H1 (cell line): ENCODE measurements around the gene LDLRAD4. TPM values are rescaled to one million over a fixed set of nuclear protein-coding genes. Genes with fewer than 3 reads are reported as not detected.

Experiments
- CTCF ChIA-PET: fragments of 300-600 bp; sonication (Branson Sonifier 250); formaldehyde crosslinking; loops from one replicate; lab custom pipeline; 2021; ENCODE audit not compliant: partially characterized antibody; lab: Charles Lee
- POLR2A ChIA-PET: fragments of 300-600 bp; sonication (Branson Sonifier 250); formaldehyde crosslinking; loops from one replicate; lab custom pipeline; 2021; ENCODE audit warnings: inconsistent platforms; ENCODE audit not compliant: partially characterized antibody; lab: Charles Lee
- DNase-seq, 2 experiments: peaks; one replicate each; pipeline versions ENCODE4 v3.0.0 to v3.0.0-alpha.2; 2010 to 2022; ENCODE audit warnings: low spot score in 2 of 2, low read depth in 1 of 2, mixed read lengths in 1 of 2
- FAIRE-seq: peaks from 2 replicates; lab custom pipeline; 2011; peaks lifted over from hg19 to GRCh38; lab: Jason Lieb, UNC
- H2AFZ ChIP-seq: 2 replicates; pipeline ENCODE4 v1.8.1; 2012; ENCODE audit warnings: low read length, inconsistent platforms
- H2AK5ac ChIP-seq: 2 replicates; pipeline ENCODE4 v1.6.1; 2013; ENCODE audit warnings: low read depth, low read length
- H2BK120ac ChIP-seq: replicated peaks from 2 replicates; pipeline ENCODE3; 2013; ENCODE audit warnings: low read depth, low read length, inconsistent platforms
- H2BK12ac ChIP-seq: 2 replicates; pipeline ENCODE4 v1.6.1; 2013; ENCODE audit warnings: low read depth, low read length
- H2BK15ac ChIP-seq: 2 replicates; pipeline ENCODE4 v1.6.1; 2013; ENCODE audit warnings: low read length
- H2BK20ac ChIP-seq: 2 replicates; pipeline ENCODE4 v1.6.1; 2013; ENCODE audit warnings: low read length
- H2BK5ac ChIP-seq: 2 replicates; pipeline ENCODE4 v1.6.1; 2013; ENCODE audit warnings: low read depth, low read length
- H3K14ac ChIP-seq: 2 replicates; pipeline ENCODE4 v1.6.1; 2013; ENCODE audit warnings: inconsistent platforms; ENCODE audit not compliant: insufficient read length
- H3K18ac ChIP-seq: 2 replicates; pipeline ENCODE4 v1.6.1; 2013; ENCODE audit warnings: low read length; ENCODE audit errors: extremely low read depth
- H3K23ac ChIP-seq: 2 replicates; pipeline ENCODE4 v1.6.1; 2013; ENCODE audit warnings: inconsistent platforms; ENCODE audit not compliant: insufficient read length
- H3K23me2 ChIP-seq: 2 replicates; pipeline ENCODE4 v1.6.1; 2013; ENCODE audit warnings: low read depth, low read length
- H3K27ac ChIP-seq: 2 replicates; pipeline ENCODE4 v1.6.1; 2011; ENCODE audit warnings: low read depth, low read length, inconsistent platforms
- H3K27me3 ChIP-seq, 4 experiments: replicated peaks in 1 of 4; 1 replicate in 1 of 4; 2 replicates in 3 of 4; pipeline versions ENCODE4 v1.6.1 to v1.8.1; 2011 to 2013; ENCODE audit warnings: low read length in 3 of 4, mild to moderate bottlenecking in 3 of 4, inconsistent platforms in 2 of 4, mixed read lengths in 2 of 4, moderate library complexity in 1 of 4; ENCODE audit not compliant: control insufficient read depth in 3 of 4, insufficient read depth in 3 of 4; ENCODE audit errors: extremely low read depth in 1 of 4
- H3K36me3 ChIP-seq, 4 experiments: 2 replicates each; pipeline versions ENCODE4 v1.6.1 to v1.8.1; 2011 to 2013; ENCODE audit warnings: mild to moderate bottlenecking in 4 of 4, low read length in 3 of 4, moderate library complexity in 2 of 4, control low read depth in 1 of 4, inconsistent platforms in 1 of 4; ENCODE audit not compliant: insufficient read depth in 4 of 4, control insufficient read depth in 2 of 4
- H3K4ac ChIP-seq: replicated peaks from 2 replicates; pipeline ENCODE3; 2013; ENCODE audit warnings: low read length, low read depth, mixed read lengths, inconsistent platforms; ENCODE audit not compliant: insufficient read length
- H3K4me1 ChIP-seq, 4 experiments: replicated peaks in 1 of 4; 1 replicate in 1 of 4; 2 replicates in 3 of 4; pipeline versions ENCODE4 v1.6.1 to v1.8.1; 2011 to 2013; ENCODE audit warnings: low read length in 3 of 4, inconsistent platforms in 2 of 4, mixed read lengths in 1 of 4; ENCODE audit not compliant: insufficient read depth in 4 of 4, control insufficient read depth in 3 of 4
- H3K4me2 ChIP-seq, 2 experiments: 2 replicates each; pipeline versions ENCODE4 v1.6.1 to v1.8.1; 2011 to 2013; ENCODE audit warnings: low read depth in 2 of 2, low read length in 2 of 2, control low read depth in 1 of 2, inconsistent platforms in 1 of 2, mild to moderate bottlenecking in 1 of 2; ENCODE audit not compliant: insufficient read depth in 1 of 2
- H3K4me3 ChIP-seq, 4 experiments: fragments of 200-600, 300-600 bp in 1 of 4; sonication (generic), shearing (Covaris generic), sonication (Bioruptor Twin) in 1 of 4; 2 replicates each; pipeline versions ENCODE4 v1.5.1 to v1.8.1; 2011 to 2016; ENCODE audit warnings: low read length in 4 of 4, low read depth in 3 of 4, control low read depth in 2 of 4, inconsistent platforms in 2 of 4, mild to moderate bottlenecking in 2 of 4, mixed read lengths in 1 of 4, moderate library complexity in 1 of 4; ENCODE audit not compliant: insufficient read depth in 2 of 4; ENCODE audit errors: extremely low read depth in 1 of 4
- H3K56ac ChIP-seq: replicated peaks from 2 replicates; pipeline ENCODE3; 2013; ENCODE audit warnings: low read depth, mild to moderate bottlenecking, mixed read lengths, low read length, inconsistent platforms; ENCODE audit not compliant: insufficient read length
- H3K79me1 ChIP-seq: 2 replicates; pipeline ENCODE4 v1.6.1; 2013; ENCODE audit warnings: low read depth, low read length, control low read depth
- H3K79me2 ChIP-seq, 2 experiments: 2 replicates each; pipeline versions ENCODE4 v1.6.1 to v1.8.1; 2012 to 2013; ENCODE audit warnings: low read length in 2 of 2, mild to moderate bottlenecking in 2 of 2, inconsistent platforms in 1 of 2; ENCODE audit not compliant: insufficient read depth in 2 of 2, control insufficient read depth in 1 of 2
- H3K9ac ChIP-seq, 4 experiments: replicated peaks in 1 of 4; 1 replicate in 1 of 4; 2 replicates in 3 of 4; pipeline versions ENCODE4 v1.6.1 to v1.8.1; 2011 to 2013; ENCODE audit warnings: low read depth in 3 of 4, low read length in 3 of 4, control low read depth in 2 of 4, mild to moderate bottlenecking in 2 of 4, moderate library complexity in 2 of 4, inconsistent platforms in 1 of 4; ENCODE audit errors: extremely low read depth in 1 of 4
- H3K9me3 ChIP-seq, 2 experiments: 2 replicates each; pipeline versions ENCODE4 v1.6.1 to v1.8.1; 2012 to 2013; ENCODE audit warnings: mild to moderate bottlenecking in 2 of 2, moderate library complexity in 2 of 2, control low read depth in 1 of 2, inconsistent platforms in 1 of 2, low read depth in 1 of 2, low read length in 1 of 2, mixed read lengths in 1 of 2; ENCODE audit not compliant: insufficient read depth in 2 of 2
- H4K20me1 ChIP-seq, 2 experiments: replicated peaks in 1 of 2; 2 replicates each; pipeline versions ENCODE3 to v1.8.1; 2011 to 2013; ENCODE audit warnings: inconsistent platforms in 2 of 2, low read length in 2 of 2, mild to moderate bottlenecking in 1 of 2; ENCODE audit not compliant: insufficient read depth in 2 of 2, control insufficient read depth in 1 of 2
- H4K5ac ChIP-seq: 2 replicates; pipeline ENCODE4 v1.6.1; 2013; ENCODE audit warnings: low read length, low read depth, mixed read lengths, inconsistent platforms; ENCODE audit not compliant: insufficient read length
- H4K8ac ChIP-seq: 2 replicates; pipeline ENCODE4 v1.8.0; 2013; ENCODE audit warnings: mild to moderate bottlenecking, moderate library complexity, low read length, inconsistent platforms; ENCODE audit not compliant: insufficient read depth; ENCODE audit errors: extremely low read depth
- H4K91ac ChIP-seq: replicated peaks from 2 replicates; pipeline ENCODE3; 2013; ENCODE audit warnings: low read length, mixed read lengths, inconsistent platforms; ENCODE audit not compliant: insufficient read length
- CTBP2 ChIP-seq: IDR thresholded peaks from 2 replicates; pipeline ENCODE4 v1.7.0; 2011; ENCODE audit warnings: borderline replicate concordance, mild to moderate bottlenecking, moderate library complexity, mixed read lengths, low read length; ENCODE audit not compliant: insufficient read depth, insufficient read length
- KDM1A ChIP-seq: fragments of 200-600, 300-600 bp; sonication (generic); IDR thresholded peaks from 2 replicates; pipeline ENCODE4 v1.7.1; 2016; ENCODE audit warnings: mild to moderate bottlenecking, low read length, borderline replicate concordance
- SIX5 ChIP-seq: IDR thresholded peaks from 2 replicates; pipeline ENCODE4 v1.6.1; 2011; ENCODE audit warnings: mild to moderate bottlenecking, low read depth, low read length
- SRF ChIP-seq: IDR thresholded peaks from 2 replicates; pipeline ENCODE4 v1.6.1; 2011; ENCODE audit warnings: mild to moderate bottlenecking, low read depth, low read length, moderate library complexity
- WGBS, 2 experiments: shearing (Covaris generic) in 1 of 2; methylation state at CpG; one replicate each; pipeline versions ENCODE4 v1.1.6 to v1.1.7; 2013 to 2015; ENCODE audit warnings: low lambda C conversion rate in 2 of 2, mixed read lengths in 2 of 2, inconsistent platforms in 1 of 2, low coverage in 1 of 2, missing lambda C conversion rate in 1 of 2; ENCODE audit not compliant: insufficient replicate concordance in 2 of 2, insufficient coverage in 1 of 2, insufficient read length in 1 of 2; ENCODE audit errors: extremely low coverage in 1 of 2, missing lambda C conversion rate in 1 of 2; 5-methylcytosine and 5-hydroxymethylcytosine counted together
- polyA plus RNA-seq, 7 experiments: library from polyadenylated mRNA; depleted of rRNA in 3 of 7; stranded (reverse) in 5 of 7; unstranded in 2 of 7; fragments of >200 nt in 5 of 7; fragments of 200-250 nt in 2 of 7; gene quantifications; 1 replicate in 5 of 7; 2 replicates in 1 of 7; 4 replicates in 1 of 7; pipeline versions ENCODE4 v1.2.1 to v1.2.3, GENCODE V29; 2011 to 2013; ENCODE audit warnings: missing spikeins in 2 of 7, mixed read lengths in 2 of 7
- total RNA-seq: library from RNA; stranded (reverse); fragmentation: NEBNext Ultra II Directional; extraction: Animal tissue kit (Norgen Biotek cat#: 25700); gene quantifications from 2 replicates; pipeline ENCODE4 v1.2.1, GENCODE V29; 2021
- TF ChIP-seq, protein P1 (sequence below): IDR thresholded peaks from 2 replicates; pipeline ENCODE4 v1.6.1; 2012; ENCODE audit warnings: inconsistent platforms

Gene LDLRAD4
- total and polyA plus RNA-seq, 2 of the 8 experiments (the other 6 are each of a cell fraction or from before 2014, with no cell fraction given): 0.77 to 1.4 TPM

GRCh38 chr18:13262839-13263691, 44.5 kb downstream of the LDLRAD4 start:
- DNase-seq (no peak), FAIRE-seq (no peak)
- H3K14ac ChIP-seq: no peak overlapping the region
- H4K91ac ChIP-seq: no peak overlapping the region
- peaks cover 0 to 3% (median 1%) of the 10 kb centered on the region in 4 experiments; a peak in 3 of 7 replicates for H3K4me1 ChIP-seq
- H4K5ac ChIP-seq: no peak overlapping the region
- H2BK5ac ChIP-seq: no peak overlapping the region; the same call in 1 of the 2 replicates
- H3K56ac ChIP-seq: no peak overlapping the region
- 93% methylated on average over 29 of the region's 50 CpGs; no CpG with 5 or more reads in 1 of the 2 experiments for WGBS, 2 experiments
- no peaks in the 10 kb centered on the region for H3K79me2 ChIP-seq
- H2BK15ac ChIP-seq: no peak overlapping the region
- no peak overlapping the region for H3K4ac ChIP-seq
- H3K27me3 ChIP-seq: no peaks in the 10 kb centered on the region
- no peaks in the 10 kb centered on the region for H3K23me2 ChIP-seq
- no peak overlapping the region for H3K9ac ChIP-seq
- CTCF ChIA-PET: no interaction called here
- H3K4me3 ChIP-seq: no peak overlapping the region
- H2BK20ac ChIP-seq: no peak overlapping the region
- no peak overlapping the region for H3K23ac ChIP-seq
- no peak overlapping the region for H2AFZ ChIP-seq
- no peak overlapping the region for H3K27ac ChIP-seq
- no peak overlapping the region for H2BK120ac ChIP-seq
- no peak overlapping the region for H2AK5ac ChIP-seq
- H3K4me2 ChIP-seq: no peak overlapping the region
- POLR2A ChIA-PET: no interaction called here
- no peaks in the 10 kb centered on the region for H3K36me3 ChIP-seq
- no peaks in the 10 kb centered on the region for H3K9me3 ChIP-seq
- no peak overlapping the region for H3K18ac ChIP-seq
- no peaks in the 10 kb centered on the region for H3K79me1 ChIP-seq
- peak overlapping the region; percentile 62; the same call in 1 of the 2 replicates for H4K8ac ChIP-seq
- H2BK12ac ChIP-seq: no peak overlapping the region
- H4K20me1 ChIP-seq: no peaks in the 10 kb centered on the region
- no peak for TF ChIP-seq SIX5
- TF ChIP-seq KDM1A: no peak
- TF ChIP-seq, protein P1, sequence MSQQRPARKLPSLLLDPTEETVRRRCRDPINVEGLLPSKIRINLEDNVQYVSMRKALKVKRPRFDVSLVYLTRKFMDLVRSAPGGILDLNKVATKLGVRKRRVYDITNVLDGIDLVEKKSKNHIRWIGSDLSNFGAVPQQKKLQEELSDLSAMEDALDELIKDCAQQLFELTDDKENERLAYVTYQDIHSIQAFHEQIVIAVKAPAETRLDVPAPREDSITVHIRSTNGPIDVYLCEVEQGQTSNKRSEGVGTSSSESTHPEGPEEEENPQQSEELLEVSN: no peak
- TF ChIP-seq SRF: no peak
- TF ChIP-seq CTBP2: no peak
